DLD1 (cell line): ENCODE results near the gene KCTD17.

Source experiments
- in situ Hi-C: cut with HindIII; loops from 2 replicates; pipeline ENCODE4 v1.10.0; 2017; ENCODE audit warnings: low sequenced_read_pairs

KCTD17 gene

DNA sequence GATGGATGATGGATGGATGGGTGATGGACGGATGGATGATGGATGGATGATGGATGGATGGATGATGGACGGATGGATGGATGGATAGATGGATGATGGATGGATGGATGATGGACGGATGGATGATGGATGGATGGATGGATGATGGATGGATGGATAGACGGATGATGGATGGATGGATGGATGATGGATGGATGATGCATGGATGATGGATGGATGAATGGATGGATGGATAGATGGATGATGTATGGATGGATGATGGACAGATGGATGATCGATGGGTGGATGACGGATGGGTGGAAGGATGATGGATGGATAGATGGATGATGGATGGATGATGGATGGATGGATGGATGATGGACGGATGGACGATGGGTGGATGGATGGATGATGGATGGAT, 21.1 kb downstream of the KCTD17 start:
- in situ Hi-C loops, result no loop called here

DNA sequence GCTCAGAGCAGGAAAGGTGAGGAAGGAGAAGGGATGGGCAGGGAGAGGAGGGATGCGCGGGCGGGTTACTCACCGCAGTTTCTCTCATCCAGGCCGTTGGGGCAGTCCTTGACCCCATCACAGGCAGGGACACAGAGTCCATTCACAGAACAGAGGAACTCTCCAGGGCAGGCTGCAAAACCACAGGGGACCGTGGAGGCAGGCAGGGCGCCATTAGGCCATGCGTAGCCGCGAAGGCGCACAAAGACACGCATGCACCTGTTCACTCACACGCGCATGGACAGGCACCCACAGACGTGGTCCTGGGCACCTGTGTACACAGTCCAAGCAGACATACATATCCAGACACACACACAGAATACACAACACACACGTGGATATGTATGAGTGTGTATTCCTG, 23.0 kb downstream of the KCTD17 start:
- in situ Hi-C loops, result no loop called here

DNA sequence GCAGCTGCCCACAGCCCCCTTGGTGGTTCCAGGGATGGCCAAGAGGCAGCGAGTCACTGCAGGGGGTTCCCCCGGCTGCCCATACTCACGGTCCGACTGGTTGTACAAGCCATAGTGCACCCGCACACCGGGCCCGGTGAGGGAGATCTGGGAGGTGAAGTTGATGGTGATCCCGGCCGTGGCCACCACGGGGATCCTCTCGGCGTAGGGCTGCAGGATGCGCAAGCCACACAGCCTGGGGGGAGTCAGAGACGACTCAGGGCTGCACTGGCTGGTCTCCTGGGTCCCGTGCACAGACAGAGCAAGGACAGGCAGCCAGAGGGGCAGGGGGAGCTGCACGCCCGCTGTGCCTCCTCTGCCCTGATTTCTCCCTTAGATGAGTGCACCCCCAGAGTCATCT, 23.5 kb downstream of the KCTD17 start:
- in situ Hi-C loops, result no loop called here

DNA sequence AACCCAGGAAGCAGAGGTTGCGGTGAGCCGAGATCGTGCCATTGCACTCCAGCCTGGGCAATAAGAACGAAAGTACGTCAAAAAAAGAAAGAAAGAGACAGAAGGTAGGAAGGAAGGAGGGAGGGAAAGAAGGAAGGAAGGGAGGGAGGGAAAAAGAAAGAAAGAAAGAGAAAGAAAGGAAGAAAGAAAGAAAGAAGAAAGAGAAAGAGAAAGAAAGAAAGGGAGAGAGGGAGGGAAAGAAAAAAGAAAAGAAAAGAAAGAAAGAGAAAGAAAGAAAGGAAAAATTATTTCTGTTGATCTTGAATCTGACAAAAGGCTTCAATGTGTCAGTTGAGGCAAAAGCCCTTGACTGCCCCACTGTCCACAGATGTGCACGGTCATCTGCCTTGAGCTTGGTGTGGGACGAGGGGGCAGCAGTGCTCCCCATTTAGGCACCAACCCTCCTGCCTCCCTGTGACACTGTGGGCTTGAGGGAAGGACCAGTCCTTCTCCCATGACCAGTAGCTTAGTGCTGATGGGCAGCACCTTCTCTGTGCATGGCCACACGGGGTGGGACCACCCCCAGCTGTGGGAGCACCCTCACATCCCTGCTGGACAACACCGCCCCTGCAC, 24.4 kb downstream of the KCTD17 start:
- in situ Hi-C loops, result no loop called here

DNA sequence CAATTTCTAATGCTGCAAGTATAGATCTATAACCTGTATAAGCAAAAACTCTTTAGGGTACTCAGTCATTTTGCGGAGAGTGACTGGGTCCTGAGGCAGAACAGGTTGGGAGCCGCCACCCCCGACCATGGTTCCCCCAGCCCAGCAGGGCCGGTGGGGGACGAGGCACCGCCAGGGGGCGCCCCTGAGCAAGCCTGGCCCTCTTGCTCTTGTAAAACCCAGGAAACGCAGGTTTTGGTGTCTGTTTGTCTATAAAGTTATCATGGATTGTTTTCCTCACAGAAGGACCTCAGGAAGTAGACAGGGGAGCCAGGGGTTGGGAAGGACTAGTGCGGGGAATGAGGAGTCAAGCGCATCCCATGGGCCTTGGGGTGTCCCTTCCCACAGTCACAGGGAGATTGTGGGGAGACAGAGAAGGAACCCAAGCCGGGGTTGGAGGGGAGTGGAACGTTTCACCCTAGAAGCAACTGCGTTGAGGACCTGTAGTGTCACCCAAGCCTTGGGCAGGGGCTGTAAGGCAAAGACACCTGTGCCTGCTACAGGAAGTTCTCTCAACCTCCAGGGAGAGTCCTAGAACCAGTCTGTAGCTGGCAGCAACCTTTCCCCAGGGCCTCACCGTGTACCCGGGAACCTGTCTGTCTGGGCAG, 26.4 kb downstream of the KCTD17 start:
- in situ Hi-C loops, result no loop called here

DNA sequence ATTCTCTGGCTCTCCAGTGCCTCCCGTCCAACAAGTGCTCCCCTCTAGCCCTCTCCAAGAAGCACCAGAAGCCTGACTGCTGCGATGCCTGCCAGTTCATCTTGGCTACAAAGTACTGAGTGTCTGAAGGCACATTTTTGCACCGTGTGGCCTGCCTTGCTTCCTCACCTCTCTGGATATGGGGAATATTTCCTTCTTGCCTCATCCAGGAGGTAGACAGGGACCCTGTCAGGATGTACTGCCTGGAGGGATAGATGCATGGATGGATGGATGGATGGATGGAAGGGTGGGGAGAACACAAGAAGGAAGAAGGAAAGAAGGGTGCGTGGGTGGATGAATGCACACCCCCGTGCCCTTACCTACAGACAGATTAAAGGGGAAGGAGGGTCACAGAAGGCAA, 27.6 kb downstream of the KCTD17 start:
- in situ Hi-C loops, result no loop called here

DNA sequence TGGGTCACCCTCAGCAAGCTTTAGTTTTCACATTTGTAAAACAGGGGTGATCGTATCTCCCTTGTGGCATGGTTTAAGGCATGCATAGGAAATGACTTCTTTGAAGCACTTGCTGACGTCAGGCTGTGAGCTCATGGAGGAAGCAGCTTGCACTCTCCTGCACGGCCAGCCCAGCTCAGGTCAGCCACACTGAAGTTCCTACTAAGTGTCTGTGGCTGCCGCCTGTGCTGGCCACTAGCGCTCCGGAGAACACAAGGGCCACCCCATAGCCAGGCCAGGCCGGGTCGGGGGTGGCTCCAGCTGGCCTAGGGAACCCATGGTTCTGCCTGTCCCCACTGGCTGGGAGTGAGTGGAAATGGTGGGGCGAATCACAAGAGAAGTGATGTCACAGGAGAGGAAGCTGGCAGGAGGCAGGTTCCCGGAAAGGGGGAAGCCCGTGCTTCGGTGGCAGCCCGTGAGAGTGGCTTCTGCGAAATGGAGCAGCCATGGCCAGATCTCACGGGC, 28.2 kb downstream of the KCTD17 start:
- in situ Hi-C loops, result no loop called here

DNA sequence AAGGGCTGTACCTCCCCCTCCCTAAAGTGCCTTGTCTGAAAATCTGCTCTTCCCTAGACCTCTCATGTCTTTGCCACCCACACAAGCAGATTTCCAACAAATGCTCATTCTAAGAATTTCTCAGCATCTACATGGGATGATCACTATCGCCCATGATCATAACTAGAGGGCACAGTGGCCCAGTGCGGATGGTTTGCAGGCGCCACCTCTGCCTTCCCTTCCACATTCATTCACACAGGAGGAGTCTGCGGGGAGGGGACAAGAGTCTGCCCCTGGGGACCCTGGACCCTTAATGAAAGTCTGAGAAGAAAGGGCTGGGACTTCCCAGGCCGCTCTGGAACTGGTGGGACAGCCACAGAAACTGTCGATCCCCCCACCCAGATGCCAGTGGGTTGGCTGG, 28.9 kb downstream of the KCTD17 start:
- in situ Hi-C loops, result no loop called here

DNA sequence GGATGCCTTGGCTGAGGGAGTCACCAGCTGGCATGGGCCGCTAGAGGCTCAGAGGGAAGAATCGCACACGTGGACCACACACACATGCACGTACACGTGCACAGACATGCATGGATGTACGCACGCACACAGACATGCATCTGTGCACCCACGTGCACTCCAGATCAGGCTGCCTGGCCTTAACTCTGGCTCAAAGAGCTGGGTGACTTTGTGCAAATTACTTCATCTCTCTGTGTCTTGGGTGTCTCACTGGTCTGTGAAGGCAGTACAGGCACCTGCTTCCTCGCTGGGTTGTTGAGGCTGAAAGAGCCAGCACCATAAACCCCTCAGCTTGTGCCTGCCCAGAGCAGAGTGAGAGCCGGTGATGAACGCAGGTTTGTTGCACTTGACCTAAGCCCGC, 29.3 kb downstream of the KCTD17 start:
- in situ Hi-C loops, result no loop called here

DNA sequence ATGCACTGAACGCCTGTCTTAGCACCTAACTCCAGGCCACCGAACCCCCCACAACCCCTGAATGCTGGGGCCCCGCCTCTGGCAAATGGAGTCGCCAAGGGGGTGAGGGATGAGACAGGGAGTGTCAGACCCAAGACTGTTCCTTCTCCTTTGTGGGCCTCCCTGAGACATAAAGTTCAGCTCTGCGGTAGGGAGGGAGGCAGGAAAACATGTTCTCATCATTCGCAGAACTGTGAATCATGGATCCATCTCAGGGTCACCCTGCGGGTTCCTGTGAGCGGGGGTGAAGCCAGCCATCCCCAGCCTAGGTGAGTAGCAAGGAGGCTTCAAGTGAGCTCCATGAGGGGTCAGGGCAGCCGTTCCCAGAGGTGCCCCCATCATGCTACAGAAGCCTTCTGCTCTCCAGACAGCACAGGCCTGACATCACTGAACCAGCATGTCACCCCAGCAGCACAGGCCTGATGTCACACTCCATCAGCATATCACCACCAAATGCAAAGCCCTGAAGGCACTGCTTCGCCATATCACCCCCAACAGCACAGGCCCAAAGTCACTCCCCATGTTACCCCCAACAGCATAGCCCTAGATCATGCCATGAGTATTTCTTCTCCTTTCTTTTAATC, 30.8 kb downstream of the KCTD17 start:
- in situ Hi-C loops, result no loop called here

DNA sequence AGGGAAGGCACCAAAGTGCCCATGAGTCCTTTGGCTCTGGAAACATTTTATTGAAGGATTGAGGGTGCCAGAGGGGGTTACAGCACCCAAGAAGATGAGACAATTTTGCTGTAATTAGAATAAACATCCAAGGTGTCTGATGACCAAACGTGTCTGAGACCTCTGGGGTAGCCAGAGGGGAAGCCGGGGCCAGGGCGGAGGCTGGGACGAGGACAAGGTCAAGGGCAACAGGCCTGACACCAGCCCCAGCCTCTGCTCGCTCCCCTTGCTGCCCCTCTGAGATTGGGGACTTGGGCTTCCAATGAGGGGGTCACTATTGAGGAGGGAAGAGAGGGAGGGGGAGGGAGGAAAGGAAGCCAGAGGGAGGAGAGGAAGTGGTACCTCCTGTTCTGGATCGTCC, 32.4 kb downstream of the KCTD17 start:
- in situ Hi-C loops, result no loop called here

DNA sequence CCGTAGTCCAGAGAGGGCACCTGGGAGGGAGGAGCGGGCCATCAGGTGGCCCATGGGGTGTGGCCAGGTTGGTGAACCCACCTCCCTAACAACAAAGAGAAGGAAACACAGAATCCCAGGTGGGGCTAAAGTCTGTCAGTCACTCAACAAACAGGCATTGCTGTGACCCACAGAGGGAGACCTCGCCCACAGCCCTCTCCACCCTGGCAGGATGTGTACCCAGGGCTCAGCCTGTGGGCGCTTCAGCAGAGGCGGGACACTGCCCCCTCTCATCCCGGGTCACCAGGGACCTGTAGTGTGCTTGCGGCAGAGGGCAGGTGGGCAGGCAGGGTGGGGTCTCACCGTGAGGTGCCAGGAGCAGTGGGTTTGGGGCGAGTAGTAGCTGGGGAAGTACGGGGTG, 32.8 kb downstream of the KCTD17 start:
- in situ Hi-C loops, result no loop called here

DNA sequence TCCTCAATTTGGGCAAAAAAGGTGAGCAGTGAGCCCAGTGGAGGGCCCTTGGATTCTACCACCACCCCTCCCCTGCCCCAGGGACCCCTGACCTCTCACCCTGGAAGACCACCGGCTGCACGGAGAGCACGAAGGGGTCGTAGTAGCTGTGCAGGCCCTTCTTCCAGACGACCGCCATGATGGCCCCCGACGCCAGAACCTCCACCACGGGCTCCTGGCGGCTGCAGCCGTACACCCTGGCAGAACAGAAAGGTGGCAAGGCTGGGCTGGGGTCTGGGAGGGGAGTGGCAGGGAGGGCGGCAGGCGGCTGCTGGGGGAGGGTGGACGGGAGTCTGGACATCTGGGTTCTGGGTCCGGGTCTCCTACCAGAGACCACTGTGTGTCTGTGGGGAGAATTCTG, 34.6 kb downstream of the KCTD17 start:
- in situ Hi-C loops, result no loop called here

DNA sequence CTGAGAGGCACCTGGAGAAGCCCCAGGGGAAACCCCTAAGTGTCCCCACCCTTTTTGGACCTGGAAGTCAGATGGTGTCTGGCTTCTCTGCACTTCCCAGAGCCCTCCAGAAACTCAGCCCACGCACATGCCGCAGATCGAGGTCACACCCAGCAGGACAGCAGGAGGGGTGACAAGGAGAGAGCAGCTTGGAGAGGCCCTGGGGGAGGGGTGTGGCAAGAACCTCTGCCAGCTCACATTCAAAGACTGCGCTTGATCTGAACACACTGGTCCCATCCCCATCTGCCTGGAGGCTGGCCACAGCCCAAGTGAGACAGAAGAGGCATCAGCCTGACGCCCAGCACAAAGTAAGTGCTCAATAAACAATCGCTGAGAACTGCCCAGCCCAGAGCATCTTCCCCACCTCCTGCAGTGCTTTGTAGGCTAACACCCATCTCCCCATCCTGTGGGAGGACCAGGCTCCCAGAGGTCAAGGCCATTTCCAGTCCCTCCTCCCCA, 36.6 kb downstream of the KCTD17 start:
- in situ Hi-C loops, result no loop called here

DNA sequence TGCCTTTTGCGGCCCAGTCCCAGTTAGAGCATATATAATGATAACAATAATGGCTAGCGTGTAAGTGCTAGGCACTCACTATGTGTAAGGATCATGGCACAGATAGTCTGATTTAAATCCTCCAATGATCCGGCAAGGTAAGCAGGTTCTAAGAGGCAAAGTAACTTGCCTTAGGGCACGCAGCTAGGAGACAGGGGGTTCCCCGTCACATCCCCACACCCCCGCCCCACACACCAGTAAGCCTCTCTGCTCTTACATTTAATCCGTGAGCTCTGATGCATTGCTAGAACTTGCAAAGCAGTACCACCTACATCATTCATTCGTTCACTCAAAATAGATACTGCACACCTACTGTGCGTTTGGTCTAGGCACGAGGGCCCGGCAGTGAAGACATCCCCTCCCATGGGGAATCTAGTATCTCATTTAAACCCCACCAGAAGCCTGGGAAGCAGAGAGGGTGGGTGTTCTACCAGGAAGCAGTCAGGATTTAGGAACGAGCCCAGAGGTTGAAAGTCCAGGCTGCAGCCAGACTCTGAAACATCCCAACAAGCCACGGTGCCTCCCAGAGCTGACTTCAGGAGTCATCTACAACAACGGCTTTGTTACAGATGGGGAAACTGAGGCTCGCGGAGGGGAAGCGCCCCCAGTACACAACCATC, 37.3 kb downstream of the KCTD17 start:
- in situ Hi-C loops, result no loop called here

DNA sequence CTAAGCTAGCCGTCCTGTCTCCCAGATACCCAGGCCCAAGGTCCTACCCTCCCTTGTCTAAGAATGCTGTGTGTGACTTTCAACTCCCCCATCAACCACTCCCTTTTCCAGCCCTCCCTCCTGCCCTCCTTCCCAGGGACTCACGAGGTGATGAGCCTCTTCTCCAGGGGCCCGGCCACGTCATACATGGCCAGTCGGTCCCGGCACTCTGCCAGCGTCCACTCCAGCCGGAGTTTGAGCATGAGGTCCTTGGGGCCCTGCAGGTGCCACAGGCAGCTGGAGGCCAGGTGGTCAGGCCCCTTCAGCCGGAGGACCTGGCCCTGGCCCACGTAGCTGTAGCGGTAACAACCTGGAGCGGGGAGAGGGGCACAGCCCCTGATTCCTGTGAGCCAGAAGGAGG, 37.9 kb downstream of the KCTD17 start:
- in situ Hi-C loops, result no loop called here

DNA sequence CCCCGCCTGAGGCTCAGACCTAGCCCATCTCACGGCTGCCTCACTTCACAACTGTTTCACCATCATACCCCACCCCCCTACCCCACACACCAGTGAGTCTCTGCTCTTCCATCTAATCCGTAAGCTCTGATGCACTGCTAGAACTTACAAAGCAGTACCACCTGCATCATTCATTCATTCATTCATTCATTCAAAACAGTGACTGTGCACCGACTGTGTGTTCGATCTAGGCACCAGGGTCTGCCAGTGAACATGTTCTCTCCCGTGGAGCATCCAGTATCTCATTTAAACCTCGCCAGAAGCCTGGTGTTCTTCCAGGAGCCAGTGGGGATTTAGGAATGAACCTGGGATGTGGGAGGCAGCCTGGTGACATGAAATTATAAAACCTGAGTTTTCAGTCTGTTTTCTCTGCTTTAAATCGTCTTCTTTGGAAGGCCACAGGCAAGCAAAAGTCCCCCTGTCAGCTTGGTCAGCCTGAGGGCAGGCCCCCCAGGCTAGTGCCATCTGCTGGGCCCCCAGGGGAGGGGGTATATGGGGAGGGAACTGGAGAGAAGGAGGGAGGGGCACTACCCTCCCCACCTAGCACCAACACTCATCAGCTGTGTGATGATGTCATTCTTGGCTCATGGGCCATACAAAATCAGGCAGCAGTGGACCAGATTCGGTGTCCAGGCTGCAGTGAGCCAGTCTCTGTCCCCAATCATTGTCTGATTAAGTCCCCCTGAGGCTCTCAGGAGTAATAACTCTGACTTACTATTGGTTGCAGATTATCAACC, 39.6 kb downstream of the KCTD17 start:
- in situ Hi-C loops, result no loop called here

DNA sequence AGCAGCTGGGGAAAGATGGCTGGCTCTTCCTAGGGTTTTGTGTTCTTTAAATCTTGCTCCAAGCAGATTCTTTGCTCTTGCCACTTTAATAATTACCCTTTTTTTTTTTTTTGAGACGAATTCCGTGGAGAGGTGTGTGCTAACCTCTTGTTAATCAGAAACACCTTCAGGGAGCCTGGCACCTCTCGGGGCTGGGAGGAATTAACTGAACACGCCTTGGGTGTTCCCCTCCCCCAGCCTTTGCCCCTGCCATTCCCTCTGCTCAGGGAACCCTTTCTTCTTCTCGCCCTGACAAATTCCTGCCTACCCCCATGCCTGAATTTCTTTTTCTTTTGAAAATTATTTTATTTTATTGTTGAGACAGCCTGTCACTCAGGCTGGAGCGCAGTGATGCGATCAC, 40.5 kb downstream of the KCTD17 start:
- in situ Hi-C loops, result no loop called here

DNA sequence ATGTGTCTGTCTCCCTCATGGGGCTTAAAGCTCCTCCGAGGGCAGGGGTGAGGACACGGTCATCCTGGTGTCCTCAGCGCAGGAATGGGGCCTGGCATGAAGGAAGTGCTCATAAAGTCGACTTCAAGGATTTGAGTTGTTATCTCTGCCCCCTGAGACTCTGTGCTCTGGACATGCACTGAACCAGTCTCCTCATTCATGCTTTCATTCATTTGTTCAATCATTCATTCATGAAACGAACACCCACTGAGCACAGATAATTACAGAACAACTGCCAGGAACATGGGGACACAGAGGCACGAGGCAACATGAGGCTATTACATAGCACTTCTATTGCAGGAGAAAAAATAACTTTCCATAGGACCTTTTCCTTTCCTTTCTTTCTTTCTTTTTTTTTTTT, 41.5 kb downstream of the KCTD17 start:
- in situ Hi-C loops, result no loop called here

DNA sequence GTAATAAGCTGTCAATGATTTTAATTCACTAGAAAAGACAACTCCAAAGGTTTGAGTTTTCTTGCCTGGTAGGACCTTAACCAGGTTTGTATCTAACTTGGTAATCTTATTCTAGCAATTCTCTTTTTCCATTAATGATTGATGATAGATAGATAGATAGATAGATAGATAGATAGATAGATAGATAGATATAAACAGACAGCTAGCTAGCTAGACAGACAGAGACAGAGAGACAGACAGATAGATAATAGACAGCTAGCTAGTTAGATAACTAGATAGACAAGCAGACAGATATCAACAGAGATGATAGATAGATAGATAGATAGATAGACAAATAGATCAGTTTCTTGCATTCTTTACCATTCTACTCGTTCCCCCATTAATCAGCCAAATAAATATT, 42.7 kb downstream of the KCTD17 start:
- in situ Hi-C loops, result no loop called here

DNA sequence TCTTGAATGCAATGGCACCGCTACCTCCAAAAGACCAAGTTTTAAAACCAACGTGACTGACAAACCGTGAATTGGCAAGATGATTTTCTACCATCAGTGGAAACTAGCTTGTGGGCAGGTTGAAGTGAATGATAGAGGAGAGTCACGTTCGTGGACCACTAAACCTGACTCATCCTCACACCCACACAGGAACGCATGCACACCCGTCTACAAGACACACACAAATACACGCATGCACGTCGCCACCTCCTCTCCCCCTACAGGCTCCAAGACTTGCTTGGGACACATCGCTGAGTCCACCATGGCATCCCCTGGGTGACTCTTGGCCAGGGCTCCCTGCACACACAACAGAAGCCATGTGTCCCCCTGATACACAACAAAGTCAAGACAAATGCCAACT, 43.6 kb downstream of the KCTD17 start:
- in situ Hi-C loops, result no loop called here
